Hematopoietic multipotent progenitor cell (in vitro differentiated cells): Measurements from ENCODE around the gene PIP5K1B. TPM values are rescaled to one million over a fixed set of nuclear protein-coding genes. Genes with fewer than 3 reads are reported as not detected.

Experiments used
- DNase-seq, 3 donors: peaks; one replicate each; pipeline ENCODE4 v3.0.0-alpha.2; 2011 to 2015; ENCODE audit warnings: low read depth in 2 of 3, low spot score in 2 of 3
- total RNA-seq: library from RNA; depleted of rRNA; stranded (reverse); fragments of >200 nt; gene quantifications from one replicate; pipeline ENCODE4 v1.2.3, GENCODE V29; 2012

Gene PIP5K1B
- total RNA-seq, 1 donor, result 12.4 TPM

GRCh38 chr9:68706363-68707201, 1.5 kb downstream of the PIP5K1B start:
- peak in 1 of 3 donors; percentile 49 for DNase-seq

GRCh38 chr9:68707801-68708488, 2.9 kb downstream of the PIP5K1B start:
- no peak for DNase-seq

GRCh38 chr9:68708513-68708912, 3.5 kb downstream of the PIP5K1B start:
- no peak for DNase-seq

GRCh38 chr9:68709291-68710110, 4.5 kb downstream of the PIP5K1B start:
- no peak for DNase-seq

- no peak for DNase-seq
These were observed 5.1 kb downstream of the PIP5K1B start for GRCh38 chr9:68710111-68710471.

GRCh38 chr9:68711281-68711680, 6.2 kb downstream of the PIP5K1B start:
- DNase-seq, result no peak

GRCh38 chr9:68711932-68712331, 6.9 kb downstream of the PIP5K1B start:
- DNase-seq, result no peak

- peak in 1 of 3 donors; percentile 36 for DNase-seq
These were observed 9.6 kb downstream of the PIP5K1B start for GRCh38 chr9:68714416-68715180.

GRCh38 chr9:68715181-68715456, 10.1 kb downstream of the PIP5K1B start:
- no peak for DNase-seq

- DNase-seq, result no peak
These were observed 12.8 kb downstream of the PIP5K1B start for GRCh38 chr9:68717552-68718443.

GRCh38 chr9:68719847-68720246, 14.8 kb downstream of the PIP5K1B start:
- no peak for DNase-seq

GRCh38 chr9:68720656-68721313, 15.7 kb downstream of the PIP5K1B start:
- DNase-seq, result no peak

GRCh38 chr9:68721666-68722330, 16.8 kb downstream of the PIP5K1B start:
- no peak for DNase-seq

GRCh38 chr9:68725070-68725469, 20.0 kb downstream of the PIP5K1B start:
- DNase-seq, result no peak

- DNase-seq, result no peak
These were observed 21.4 kb downstream of the PIP5K1B start for GRCh38 chr9:68726489-68726888.

- DNase-seq, result no peak
These were observed 22.6 kb downstream of the PIP5K1B start for GRCh38 chr9:68727636-68728035.

- no peak for DNase-seq
These were observed 23.7 kb downstream of the PIP5K1B start for GRCh38 chr9:68728731-68729130.

GRCh38 chr9:68730570-68731235, 25.7 kb downstream of the PIP5K1B start:
- DNase-seq, result no peak
